ENCODE measurements around the gene WIPF1.

Gene WIPF1, protein sequence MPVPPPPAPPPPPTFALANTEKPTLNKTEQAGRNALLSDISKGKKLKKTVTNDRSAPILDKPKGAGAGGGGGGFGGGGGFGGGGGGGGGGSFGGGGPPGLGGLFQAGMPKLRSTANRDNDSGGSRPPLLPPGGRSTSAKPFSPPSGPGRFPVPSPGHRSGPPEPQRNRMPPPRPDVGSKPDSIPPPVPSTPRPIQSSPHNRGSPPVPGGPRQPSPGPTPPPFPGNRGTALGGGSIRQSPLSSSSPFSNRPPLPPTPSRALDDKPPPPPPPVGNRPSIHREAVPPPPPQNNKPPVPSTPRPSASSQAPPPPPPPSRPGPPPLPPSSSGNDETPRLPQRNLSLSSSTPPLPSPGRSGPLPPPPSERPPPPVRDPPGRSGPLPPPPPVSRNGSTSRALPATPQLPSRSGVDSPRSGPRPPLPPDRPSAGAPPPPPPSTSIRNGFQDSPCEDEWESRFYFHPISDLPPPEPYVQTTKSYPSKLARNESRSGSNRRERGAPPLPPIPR

GRCh38 chr2:174597345-174598047 lies at the start of gene WIPF1:
Gene WIPF1 (minus strand): TSS chr2:174597804. CDS start chr2:174585573, 12,231 bp downstream.
- peak in 1 of 2 experiments; percentile 47 for DNase-seq

DNA sequence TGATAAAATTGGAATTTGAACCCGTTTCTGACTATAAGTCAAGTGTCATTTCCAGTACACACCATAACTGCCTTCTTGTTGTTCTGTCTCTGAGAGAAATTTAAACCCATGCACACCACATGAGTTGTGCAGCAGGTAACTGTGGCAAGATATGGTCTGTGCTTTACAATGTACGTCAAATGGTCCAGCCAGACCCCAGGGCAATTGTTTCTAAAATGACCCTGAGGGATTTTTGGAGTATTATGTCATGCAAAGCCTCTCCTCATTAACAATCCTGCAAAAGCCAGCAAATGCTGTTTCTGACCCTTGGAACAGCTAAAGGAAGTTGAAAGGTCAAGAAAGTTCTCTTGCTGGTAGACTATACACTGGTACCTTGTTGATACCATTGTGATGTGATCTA lies 47.7 kb upstream of the WIPF1 start:
- DNase-seq = no peak

DNA sequence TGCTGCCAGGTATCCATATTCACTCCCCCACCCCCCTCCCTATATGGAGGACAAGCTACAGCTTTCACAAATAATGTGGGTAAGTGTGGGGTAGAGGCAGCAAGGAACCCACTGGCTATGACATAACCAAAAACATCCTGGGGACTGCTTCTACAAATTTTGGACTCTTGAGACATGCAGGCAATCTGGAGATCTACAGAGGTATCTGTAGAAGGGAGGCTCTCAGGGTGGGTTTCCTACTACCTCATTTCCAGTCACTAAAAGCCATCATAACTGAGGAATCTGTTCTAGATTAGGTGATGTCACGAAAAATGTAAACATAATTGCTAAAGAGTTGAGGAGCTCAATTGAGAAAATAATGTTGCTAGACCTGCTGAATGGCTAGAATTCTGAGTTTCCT lies 46.8 kb upstream of the WIPF1 start:
- no peak for DNase-seq

DNA sequence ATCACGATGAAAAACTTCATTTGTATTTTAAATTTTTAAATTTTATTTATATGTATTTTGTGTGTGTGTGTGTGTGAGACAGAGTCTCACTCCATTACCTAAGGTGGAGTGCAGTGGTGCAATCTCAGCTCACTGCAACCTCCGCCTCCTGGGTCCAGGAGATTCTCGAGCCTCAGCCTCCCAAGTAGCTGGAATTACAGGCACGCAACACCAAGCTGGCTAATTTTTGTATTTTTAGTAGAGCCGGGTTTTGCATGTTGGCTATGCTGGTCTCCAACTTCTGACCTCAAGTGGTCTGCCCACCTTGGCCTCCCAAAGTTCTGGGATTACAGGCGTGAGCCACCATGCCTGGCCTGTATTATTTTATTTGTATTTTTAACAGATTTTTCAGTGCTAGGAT lies 45.8 kb upstream of the WIPF1 start:
- no peak for DNase-seq

DNA sequence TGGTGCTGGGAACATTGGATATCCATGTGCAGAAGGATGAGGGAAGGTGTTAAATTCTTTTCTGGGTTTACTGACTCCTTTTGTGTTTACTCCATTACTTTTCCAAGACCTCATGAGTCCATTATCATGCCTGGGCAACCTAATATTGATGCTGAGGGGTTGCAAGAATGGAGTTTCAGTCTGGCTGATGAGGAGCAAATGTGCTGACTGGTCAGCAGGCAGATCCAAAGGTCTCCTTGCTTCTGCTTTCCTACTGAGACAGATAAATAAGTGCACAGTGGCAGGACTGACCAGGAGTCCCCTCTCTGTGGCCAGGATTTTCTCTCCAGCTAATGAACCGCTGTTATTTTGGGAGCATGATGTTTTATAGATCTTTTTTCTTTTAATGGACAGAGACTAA lies 43.6 kb upstream of the WIPF1 start:
- DNase-seq = no peak

GRCh38 chr2:174636987-174637386 lies 39.4 kb upstream of the WIPF1 start:
- no peak for DNase-seq

GRCh38 chr2:174635776-174636404 lies 38.3 kb upstream of the WIPF1 start:
- no peak for DNase-seq

DNA sequence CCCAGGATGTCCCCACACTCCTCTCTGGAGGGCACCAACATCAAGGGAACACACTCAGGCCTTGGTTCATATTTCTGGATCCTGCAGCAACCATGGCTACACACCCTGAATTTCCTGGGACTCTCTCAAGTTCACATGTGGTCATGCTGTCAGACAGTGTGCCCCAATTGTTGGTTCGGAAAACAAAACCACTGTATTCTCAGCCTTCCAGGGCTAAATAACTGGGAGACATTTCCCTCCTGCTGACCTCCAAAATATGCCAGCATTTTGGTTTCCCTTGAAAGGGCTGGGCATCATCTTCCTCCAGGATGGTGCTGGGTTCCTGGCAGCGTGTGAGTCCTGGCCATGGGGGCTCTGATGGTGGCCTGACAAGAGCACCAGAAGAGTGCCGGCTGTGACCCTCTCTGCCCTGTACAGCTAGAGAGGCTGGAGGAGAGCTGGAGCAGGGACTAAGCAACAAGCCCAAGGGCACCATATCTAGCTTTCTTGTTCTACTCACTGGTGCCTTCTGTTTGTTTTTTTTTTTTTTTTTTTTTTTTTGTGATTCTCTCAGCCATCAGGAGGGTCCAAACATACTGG lies 37.5 kb upstream of the WIPF1 start:
- peak in 1 of 2 experiments; percentile 32 for DNase-seq

DNA sequence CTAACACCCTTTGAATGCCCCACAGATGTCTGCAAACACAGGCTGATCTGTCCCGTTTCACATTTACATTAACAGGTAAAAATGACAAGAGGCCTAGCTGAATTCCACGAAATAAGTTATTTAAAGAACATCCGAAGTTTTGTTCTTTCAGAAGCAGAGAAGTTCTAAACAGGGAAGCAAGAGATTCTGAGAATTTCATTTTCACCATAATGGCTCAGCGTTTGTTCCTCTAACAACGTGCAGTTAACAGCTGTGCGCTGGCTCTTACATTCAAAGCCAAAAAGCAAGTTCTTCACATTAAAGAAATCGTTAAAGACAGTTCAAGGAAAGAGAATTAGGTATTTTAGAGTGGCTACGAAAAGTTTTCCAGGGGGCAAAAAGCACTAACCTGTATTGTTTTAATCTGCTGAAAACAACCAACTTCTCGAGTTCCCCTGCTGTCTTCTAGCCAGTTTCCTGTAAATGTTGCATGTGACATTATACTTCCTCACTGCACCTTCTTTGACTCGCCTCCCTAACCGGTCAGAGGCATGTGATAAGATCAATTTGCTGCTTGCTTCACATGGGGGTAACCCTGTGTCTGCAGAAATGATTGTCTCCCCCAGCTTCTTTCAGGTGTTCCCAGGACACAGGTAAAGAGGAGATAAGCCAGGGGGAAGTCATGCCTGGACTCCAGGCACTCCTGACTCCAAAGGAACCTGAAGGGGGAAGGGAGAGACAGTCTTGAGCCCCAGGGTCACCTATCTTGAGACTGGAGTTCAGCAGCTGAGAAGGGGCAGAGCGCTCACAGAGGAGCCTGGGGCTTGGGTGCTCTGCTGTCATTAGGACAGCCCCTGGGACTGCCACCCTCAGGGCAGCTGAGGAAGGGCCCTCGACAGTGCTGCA lies 36.8 kb upstream of the WIPF1 start:
- DNase-seq = peak; percentile 56 to 66

- peak in 1 of 2 experiments; percentile 23 for DNase-seq
Observed at GRCh38 chr2:174633623-174633930, 36.0 kb upstream of the WIPF1 start.

- DNase-seq = peak in 1 of 2 experiments; percentile 26
Observed at GRCh38 chr2:174632841-174633622, 35.4 kb upstream of the WIPF1 start.

- no peak for DNase-seq
Observed at GRCh38 chr2:174631009-174631981, 33.7 kb upstream of the WIPF1 start.

DNA sequence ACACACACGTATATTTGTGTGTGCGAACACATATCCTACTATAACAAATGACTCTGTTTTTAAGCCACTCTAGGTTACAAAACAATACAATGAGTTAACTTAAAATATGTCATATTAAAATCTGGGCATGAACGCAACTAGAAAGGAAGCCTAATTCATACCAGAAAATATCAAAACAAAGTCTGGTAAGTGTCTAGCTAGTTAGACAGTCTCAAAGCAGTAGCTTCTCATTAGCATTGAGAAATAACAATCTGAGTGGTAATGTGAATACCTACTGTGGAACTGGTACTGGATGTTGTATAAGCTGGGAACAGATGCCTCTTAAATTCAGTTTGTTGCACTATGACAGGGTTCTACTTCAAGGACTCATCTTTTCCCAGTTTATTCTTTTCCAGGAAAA lies 32.5 kb upstream of the WIPF1 start:
- no peak for DNase-seq

- DNase-seq = no peak
Observed at GRCh38 chr2:174629506-174629905, 31.9 kb upstream of the WIPF1 start.

GRCh38 chr2:174628528-174629169 lies 31.0 kb upstream of the WIPF1 start:
- DNase-seq = no peak

GRCh38 chr2:174627216-174627615 lies 29.6 kb upstream of the WIPF1 start:
- no peak for DNase-seq

GRCh38 chr2:174624895-174625430 lies 27.4 kb upstream of the WIPF1 start:
- no peak for DNase-seq

DNA sequence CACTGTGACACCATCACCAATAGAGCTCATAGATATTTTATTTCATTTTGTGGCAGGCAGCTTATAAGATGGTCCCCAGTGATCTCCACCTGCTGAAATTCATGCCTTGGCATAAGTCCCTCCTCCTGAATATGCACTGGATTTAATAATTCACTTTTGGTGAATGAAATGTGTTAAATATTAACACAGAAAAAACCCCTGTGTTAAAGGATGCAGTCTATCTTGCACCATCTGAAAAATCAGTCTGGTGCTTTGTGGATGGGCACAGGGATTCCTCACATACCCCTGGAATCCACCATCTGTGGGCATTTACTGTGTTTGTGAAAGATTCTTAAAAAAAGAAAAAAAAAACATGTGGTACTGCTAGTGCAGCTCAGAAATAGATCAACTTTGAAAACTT lies 26.1 kb upstream of the WIPF1 start:
- DNase-seq = no peak

GRCh38 chr2:174623106-174623637 lies 25.6 kb upstream of the WIPF1 start:
- DNase-seq = no peak

Measured in activated CD4-positive, alpha-beta T cell treated with anti-CD3 and anti-CD28 coated beads, Interleukin-2, amount 50 U/mL, for 48 hours (primary cell).